Panc1 (cell line): ENCODE measurements around the gene ABCG5. TPM values are rescaled to one million over a fixed set of nuclear protein-coding genes. Genes with fewer than 3 reads are reported as not detected.

ENCODE experiments used
- ATAC-seq: fragments of 200-7000 bp; cut with Tn5 transposase; 2 replicates; pipeline ENCODE4 v1.9.1; 2020; ENCODE audit warnings: mild to moderate bottlenecking, moderate library complexity
- BruUV-seq: library from RNA; stranded (reverse); fragments of 400-500 nt; replicated peaks from 2 replicates; lab custom pipeline; 2021; lab: Mats Ljungman, UMichigan
- CTCF ChIA-PET: fragments of 300-600 bp; sonication (Branson Sonifier 250); formaldehyde crosslinking; loops from one replicate; lab custom pipeline; 2022; ENCODE audit warnings: antibody characterized with exemption; lab: Charles Lee
- POLR2A ChIA-PET: fragments of 300-600 bp; sonication (Branson Sonifier 250); formaldehyde crosslinking; loops from one replicate; lab custom pipeline; 2022; ENCODE audit warnings: antibody characterized with exemption; lab: Charles Lee
- DNase-seq: peaks from one replicate; pipeline ENCODE4 v3.0.0-alpha.2; 2010; ENCODE audit warnings: low read depth, low spot score
- H3K27ac ChIP-seq: 2 replicates; pipeline ENCODE4 v1.5.1; 2011; ENCODE audit warnings: mild to moderate bottlenecking, low read length, inconsistent platforms
- H3K27me3 ChIP-seq: fragments of 200-500 bp; sonication (Bioruptor generic); 2 replicates; pipeline ENCODE4 v1.6.0; 2014; ENCODE audit warnings: low read length, inconsistent platforms; ENCODE audit not compliant: control insufficient read depth, insufficient read depth
- H3K36me3 ChIP-seq: fragments of 200-500 bp; sonication (Bioruptor generic); 2 replicates; pipeline ENCODE4 v1.5.1; 2014; ENCODE audit warnings: inconsistent platforms, mild to moderate bottlenecking, low read length, moderate library complexity; ENCODE audit not compliant: control insufficient read depth, insufficient read depth
- H3K4me1 ChIP-seq: 2 replicates; pipeline ENCODE4 v1.5.1; 2011; ENCODE audit warnings: inconsistent platforms, mild to moderate bottlenecking, low read length, moderate library complexity; ENCODE audit not compliant: control insufficient read depth, insufficient read depth
- H3K4me3 ChIP-seq, 2 experiments: 2 replicates each; pipeline ENCODE4 v1.5.1; 2011 to 2012; ENCODE audit warnings: low read depth in 2 of 2, low read length in 2 of 2, mild to moderate bottlenecking in 2 of 2, inconsistent platforms in 1 of 2, moderate library complexity in 1 of 2
- H3K9me3 ChIP-seq: fragments of 200-500 bp; sonication (Bioruptor generic); 2 replicates; pipeline ENCODE4 v1.5.1; 2014; ENCODE audit warnings: low read depth, mild to moderate bottlenecking, inconsistent platforms, low read length, moderate library complexity; ENCODE audit not compliant: control insufficient read depth, insufficient read depth
- POLR2AphosphoS5 ChIP-seq: IDR thresholded peaks from 2 replicates; pipeline ENCODE4 v1.6.1; 2012; ENCODE audit warnings: mild to moderate bottlenecking, low read depth, low read length, moderate library complexity
- SIN3A ChIP-seq: IDR thresholded peaks from 2 replicates; pipeline ENCODE4 v1.6.1; 2012; ENCODE audit warnings: low read depth, mild to moderate bottlenecking, low read length, moderate library complexity, borderline replicate concordance; ENCODE audit not compliant: insufficient read depth
- TCF7L2 ChIP-seq: IDR thresholded peaks from 2 replicates; pipeline ENCODE4 v1.6.1; 2011; ENCODE audit warnings: mild to moderate bottlenecking, low read depth, low read length, inconsistent platforms
- in situ Hi-C: cut with HindIII; loops from 2 replicates; pipeline ENCODE4 v1.10.0; 2016; ENCODE audit warnings: low sequenced_read_pairs, low pct_unique_long_range_greater_than_20kb
- intact Hi-C: fragments of 100-400 bp; cut with micrococcal nuclease; formaldehyde crosslinking; loops from one replicate; pipeline ENCODE4 v1.10.0; 2022; ENCODE audit not compliant: unreplicated experiment
- total RNA-seq: library from RNA; stranded (reverse); gene quantifications from one replicate; pipeline ENCODE4 v1.2.1, GENCODE V29; 2021; ENCODE audit not compliant: unreplicated experiment
- TF ChIP-seq, protein P1 (sequence below), 2 experiments: IDR thresholded peaks; 2 replicates each; pipeline ENCODE4 v1.6.1; 2011 to 2012; ENCODE audit warnings: low read depth in 2 of 2, control low read depth in 1 of 2, low read length in 1 of 2, mild to moderate bottlenecking in 1 of 2, moderate library complexity in 1 of 2; ENCODE audit not compliant: insufficient read depth in 1 of 2
- TF ChIP-seq, protein P2 (sequence below): fragments of 450-650 bp; IDR thresholded peaks from 2 replicates; pipeline ENCODE4 v1.5.1; 2017; ENCODE audit warnings: mild to moderate bottlenecking

The ABCG5 gene
- total RNA-seq, 1 experiment from 2014 or later = 0.05 TPM

DNA sequence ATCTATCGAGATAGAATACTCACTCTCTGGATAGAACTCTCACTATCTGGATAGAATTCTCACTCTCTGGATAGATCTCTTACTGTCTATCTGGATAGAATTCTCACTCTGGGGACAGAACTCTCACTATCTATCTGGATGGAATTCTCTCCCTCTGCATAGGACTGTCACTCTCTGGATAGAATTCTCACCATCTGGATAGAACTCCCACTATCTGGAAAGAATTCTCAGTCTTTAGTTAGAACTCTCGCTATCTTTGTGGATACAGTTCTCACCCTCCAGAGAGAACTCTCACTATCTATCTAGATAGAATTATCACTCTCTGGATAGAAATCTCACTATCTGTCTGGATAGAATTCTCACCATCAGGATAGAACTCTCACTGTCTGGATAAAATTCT is 16.7 kb upstream of the ABCG5 start:
- no peak for DNase-seq
- Histone ChIP-seq H3K27ac (no peak overlapping the region), H3K4me3 (no peak overlapping the region), H3K36me3 (no peaks in the 10 kb centered on the region), H3K9me3 (no peaks in the 10 kb centered on the region), H3K27me3 (peaks cover 48% of the 10 kb centered on the region), H3K4me1 (no peaks in the 10 kb centered on the region)
- ChIA-PET CTCF (no interaction called here), POLR2A (no interaction called here)
- no peak for ATAC-seq
- no TSS peak for BruUV-seq
- in situ Hi-C loops (no loop called here), intact Hi-C loops (no loop called here)
- TF ChIP-seq POLR2AphosphoS5 = no peak
- TF ChIP-seq, protein P1, sequence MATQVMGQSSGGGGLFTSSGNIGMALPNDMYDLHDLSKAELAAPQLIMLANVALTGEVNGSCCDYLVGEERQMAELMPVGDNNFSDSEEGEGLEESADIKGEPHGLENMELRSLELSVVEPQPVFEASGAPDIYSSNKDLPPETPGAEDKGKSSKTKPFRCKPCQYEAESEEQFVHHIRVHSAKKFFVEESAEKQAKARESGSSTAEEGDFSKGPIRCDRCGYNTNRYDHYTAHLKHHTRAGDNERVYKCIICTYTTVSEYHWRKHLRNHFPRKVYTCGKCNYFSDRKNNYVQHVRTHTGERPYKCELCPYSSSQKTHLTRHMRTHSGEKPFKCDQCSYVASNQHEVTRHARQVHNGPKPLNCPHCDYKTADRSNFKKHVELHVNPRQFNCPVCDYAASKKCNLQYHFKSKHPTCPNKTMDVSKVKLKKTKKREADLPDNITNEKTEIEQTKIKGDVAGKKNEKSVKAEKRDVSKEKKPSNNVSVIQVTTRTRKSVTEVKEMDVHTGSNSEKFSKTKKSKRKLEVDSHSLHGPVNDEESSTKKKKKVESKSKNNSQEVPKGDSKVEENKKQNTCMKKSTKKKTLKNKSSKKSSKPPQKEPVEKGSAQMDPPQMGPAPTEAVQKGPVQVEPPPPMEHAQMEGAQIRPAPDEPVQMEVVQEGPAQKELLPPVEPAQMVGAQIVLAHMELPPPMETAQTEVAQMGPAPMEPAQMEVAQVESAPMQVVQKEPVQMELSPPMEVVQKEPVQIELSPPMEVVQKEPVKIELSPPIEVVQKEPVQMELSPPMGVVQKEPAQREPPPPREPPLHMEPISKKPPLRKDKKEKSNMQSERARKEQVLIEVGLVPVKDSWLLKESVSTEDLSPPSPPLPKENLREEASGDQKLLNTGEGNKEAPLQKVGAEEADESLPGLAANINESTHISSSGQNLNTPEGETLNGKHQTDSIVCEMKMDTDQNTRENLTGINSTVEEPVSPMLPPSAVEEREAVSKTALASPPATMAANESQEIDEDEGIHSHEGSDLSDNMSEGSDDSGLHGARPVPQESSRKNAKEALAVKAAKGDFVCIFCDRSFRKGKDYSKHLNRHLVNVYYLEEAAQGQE (IDR thresholded peaks at IDR 0.05; ENCODE audit: insufficient read depth in 1 of 2, low read depth in 2 of 2, low read length in 1 of 2) = no peak
- no peak for TF ChIP-seq TCF7L2
- TF ChIP-seq, protein P2, sequence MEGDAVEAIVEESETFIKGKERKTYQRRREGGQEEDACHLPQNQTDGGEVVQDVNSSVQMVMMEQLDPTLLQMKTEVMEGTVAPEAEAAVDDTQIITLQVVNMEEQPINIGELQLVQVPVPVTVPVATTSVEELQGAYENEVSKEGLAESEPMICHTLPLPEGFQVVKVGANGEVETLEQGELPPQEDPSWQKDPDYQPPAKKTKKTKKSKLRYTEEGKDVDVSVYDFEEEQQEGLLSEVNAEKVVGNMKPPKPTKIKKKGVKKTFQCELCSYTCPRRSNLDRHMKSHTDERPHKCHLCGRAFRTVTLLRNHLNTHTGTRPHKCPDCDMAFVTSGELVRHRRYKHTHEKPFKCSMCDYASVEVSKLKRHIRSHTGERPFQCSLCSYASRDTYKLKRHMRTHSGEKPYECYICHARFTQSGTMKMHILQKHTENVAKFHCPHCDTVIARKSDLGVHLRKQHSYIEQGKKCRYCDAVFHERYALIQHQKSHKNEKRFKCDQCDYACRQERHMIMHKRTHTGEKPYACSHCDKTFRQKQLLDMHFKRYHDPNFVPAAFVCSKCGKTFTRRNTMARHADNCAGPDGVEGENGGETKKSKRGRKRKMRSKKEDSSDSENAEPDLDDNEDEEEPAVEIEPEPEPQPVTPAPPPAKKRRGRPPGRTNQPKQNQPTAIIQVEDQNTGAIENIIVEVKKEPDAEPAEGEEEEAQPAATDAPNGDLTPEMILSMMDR = no peak
- no peak for TF ChIP-seq SIN3A

DNA sequence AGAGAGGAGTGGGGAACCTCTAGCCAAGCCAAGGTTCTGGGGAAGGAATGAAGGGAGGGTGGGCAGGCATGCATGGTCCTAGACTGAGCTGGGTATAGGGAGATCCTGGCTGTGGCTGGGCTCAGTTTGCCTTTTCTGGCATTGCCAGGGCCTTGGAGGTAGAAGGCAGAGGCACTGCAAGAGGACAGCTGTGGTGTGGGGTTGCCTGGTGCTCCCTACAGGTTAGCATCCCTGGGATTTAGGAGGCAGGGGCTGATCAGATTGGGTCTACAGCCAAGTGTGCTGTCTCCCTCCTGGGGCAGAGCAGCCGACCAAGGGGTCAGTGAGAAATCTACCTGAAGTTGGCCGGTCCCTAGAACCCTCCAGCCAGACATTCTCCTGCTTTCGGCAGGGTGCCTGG is 16.0 kb upstream of the ABCG5 start:
- Histone ChIP-seq H3K27ac (no peak overlapping the region), H3K27me3 (peaks cover 45% of the 10 kb centered on the region), H3K9me3 (no peaks in the 10 kb centered on the region), H3K4me3 (no peak overlapping the region), H3K4me1 (no peaks in the 10 kb centered on the region), H3K36me3 (no peaks in the 10 kb centered on the region)
- DNase-seq (no peak), ATAC-seq (no peak)
- POLR2A ChIA-PET = no interaction called here
- in situ Hi-C loops (no loop called here), intact Hi-C loops (no loop called here)
- CTCF ChIA-PET = interaction anchor here (0.6 kb wide), 1 partner anchor 12 kb away, joined by 6 read pairs; no protein-coding TSS in a partner anchor
- TF ChIP-seq, protein P2 = no peak
- TF ChIP-seq POLR2AphosphoS5 = no peak
- TF ChIP-seq, protein P1 (IDR thresholded peaks at IDR 0.05; ENCODE audit: insufficient read depth in 1 of 2, low read depth in 2 of 2, low read length in 1 of 2) = no peak
- TF ChIP-seq TCF7L2 = no peak
- TF ChIP-seq SIN3A = no peak
- no TSS peak for BruUV-seq
